LNCaP clone FGC (cell line): ENCODE results near the gene MRFAP1.

Source experiments
- DNase-seq: peaks from one replicate; pipeline ENCODE4 v3.0.0-alpha.2; 2011; ENCODE audit warnings: low read depth
- H3K4me3 ChIP-seq: 2 replicates; pipeline ENCODE4 v1.5.1; 2011; ENCODE audit warnings: mild to moderate bottlenecking, low read depth, low read length, control low read depth
- CTCF ChIP-seq: IDR thresholded peaks from 2 replicates; pipeline ENCODE4 v1.5.1; 2012; ENCODE audit warnings: mild to moderate bottlenecking; ENCODE audit not compliant: control insufficient read depth, insufficient read depth; ENCODE audit errors: extremely low read depth

Gene MRFAP1

GRCh38 chr4:6658597-6659075 lies 18.2 kb downstream of the MRFAP1 start:
- H3K4me3 ChIP-seq: no peak overlapping the region
- no peak for TF ChIP-seq CTCF
- DNase-seq: no peak

GRCh38 chr4:6659897-6660296 lies 19.4 kb downstream of the MRFAP1 start:
- H3K4me3 ChIP-seq: no peak overlapping the region
- no peak for DNase-seq
- no peak for TF ChIP-seq CTCF

- no peak overlapping the region for H3K4me3 ChIP-seq
- TF ChIP-seq CTCF: no peak
- no peak for DNase-seq
These were observed 19.9 kb downstream of the MRFAP1 start for GRCh38 chr4:6660430-6660829.

- TF ChIP-seq CTCF: no peak
- DNase-seq: no peak
These were observed 22.1 kb downstream of the MRFAP1 start for GRCh38 chr4:6662591-6662990.

GRCh38 chr4:6663596-6664393 lies 23.3 kb downstream of the MRFAP1 start:
- no peak overlapping the region for H3K4me3 ChIP-seq
- TF ChIP-seq CTCF: no peak

More at GRCh38 chr4:6662591-6662990, 22.1 kb downstream of the MRFAP1 start:
- H3K4me3 ChIP-seq: no peak overlapping the region

GRCh38 chr4:6665320-6665654 lies 24.8 kb downstream of the MRFAP1 start:
- no peak for DNase-seq
- TF ChIP-seq CTCF: no peak

More at GRCh38 chr4:6663596-6664393, 23.3 kb downstream of the MRFAP1 start:
- DNase-seq: no peak

GRCh38 chr4:6668391-6668790 lies 27.9 kb downstream of the MRFAP1 start:
- H3K4me3 ChIP-seq: no peak overlapping the region
- DNase-seq: no peak
- TF ChIP-seq CTCF: no peak

More at GRCh38 chr4:6665320-6665654, 24.8 kb downstream of the MRFAP1 start:
- H3K4me3 ChIP-seq: no peak overlapping the region
